ENCODE results near the gene TNS2. TPM values are rescaled to one million over a fixed set of nuclear protein-coding genes. Genes with fewer than 3 reads are reported as not detected.

Gene TNS2
- total and polyA plus RNA-seq, 2 of the 13 experiments (the other 11 are each of a cell fraction or from before 2014, with no cell fraction given) = 8.9 to 20.4 TPM

DNA sequence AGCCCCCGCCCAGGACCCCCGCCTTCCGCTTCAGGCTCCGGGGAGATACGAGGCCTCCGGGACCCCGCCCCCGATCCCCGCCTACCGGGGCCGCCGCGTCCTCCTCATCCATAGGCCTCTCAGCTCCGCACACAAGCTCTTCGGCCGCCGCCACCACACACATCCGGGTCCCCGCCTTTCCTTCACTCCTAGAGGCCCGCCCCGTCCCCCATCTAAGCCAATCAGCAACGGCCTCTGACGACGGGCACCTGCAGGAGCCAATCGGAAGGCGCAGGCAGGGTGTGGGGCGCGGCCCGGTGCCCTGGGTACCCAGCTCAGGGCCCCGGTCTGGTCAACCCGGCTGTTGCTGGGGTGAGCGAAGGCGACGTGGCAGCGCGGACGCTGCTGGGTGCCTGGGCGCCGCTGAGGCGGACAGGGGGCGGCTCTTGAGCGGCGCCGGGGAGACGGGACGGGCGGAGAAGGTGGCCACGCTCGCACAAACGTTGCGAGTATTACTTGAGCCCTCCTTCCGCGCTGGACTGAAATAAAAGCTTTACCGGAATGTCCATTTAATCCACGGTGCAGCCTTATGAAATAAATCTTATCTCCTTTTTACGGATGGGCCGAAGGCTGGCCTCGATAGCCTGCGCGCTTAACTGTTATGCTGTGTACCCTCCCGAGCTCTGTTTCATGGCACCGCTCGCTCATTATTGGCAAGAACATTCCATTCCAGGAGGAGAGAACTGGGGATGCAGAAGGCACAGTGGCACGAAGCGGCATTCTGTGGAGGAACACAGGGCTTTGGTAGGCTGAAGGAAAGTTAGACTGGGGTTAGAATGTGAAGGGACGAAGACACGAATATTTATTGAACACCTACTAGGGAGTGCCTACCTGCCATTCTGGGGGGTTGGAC lies 29.6 kb downstream of the TNS2 start, which contains the start of gene SPRYD3 (continued):
- TF ChIP-seq ZNF329 (CRISPR knock-in tag; IDR thresholded peaks at IDR 0.05; ENCODE audit: low read depth) (no peak), DNMT3B (CRISPR knock-in tag; conservative IDR thresholded peaks at IDR 0.05) (no peak), TBP (CRISPR knock-in tag; IDR thresholded peaks at IDR 0.05) (no peak), ZNF891 (CRISPR knock-in tag; IDR thresholded peaks at IDR 0.05) (no peak), ZBTB42 (CRISPR knock-in tag; IDR thresholded peaks at IDR 0.05) (0 out of 2 replicates have a peak, but pooled peaks have one; percentile 27), SETDB1 (CRISPR knock-in tag; IDR thresholded peaks at IDR 0.05; ENCODE audit: borderline replicate concordance) (no peak), ZNF335 (CRISPR knock-in tag; IDR thresholded peaks at IDR 0.05) (no peak), ZNF333 (CRISPR knock-in tag; IDR thresholded peaks at IDR 0.05; ENCODE audit: borderline replicate concordance) (0 out of 2 replicates have a peak, but pooled peaks have one; percentile 23), POLR2A (IDR thresholded peaks at IDR 0.05; ENCODE audit: insufficient read depth in 1 of 2, low read depth in 2 of 2, low read length in 2 of 2) (peak; percentile 83 to 95), PHB2 (IDR thresholded peaks at IDR 0.05; ENCODE audit: partially characterized antibody) (no peak), ZNF839 (CRISPR knock-in tag; IDR thresholded peaks at IDR 0.05; ENCODE audit: borderline replicate concordance) (no peak), TP53 (CRISPR knock-in tag; conservative IDR thresholded peaks at IDR 0.05) (no peak; the same call in 1 of the 2 replicates), ZNF44 (CRISPR knock-in tag; IDR thresholded peaks at IDR 0.05) (no peak), MIER2 (CRISPR knock-in tag; IDR thresholded peaks at IDR 0.05) (0 out of 2 replicates have a peak, but pooled peaks have one; percentile 19), MAFG (CRISPR knock-in tag; IDR thresholded peaks at IDR 0.05) (no peak)
- TF ChIP-seq, protein P1, sequence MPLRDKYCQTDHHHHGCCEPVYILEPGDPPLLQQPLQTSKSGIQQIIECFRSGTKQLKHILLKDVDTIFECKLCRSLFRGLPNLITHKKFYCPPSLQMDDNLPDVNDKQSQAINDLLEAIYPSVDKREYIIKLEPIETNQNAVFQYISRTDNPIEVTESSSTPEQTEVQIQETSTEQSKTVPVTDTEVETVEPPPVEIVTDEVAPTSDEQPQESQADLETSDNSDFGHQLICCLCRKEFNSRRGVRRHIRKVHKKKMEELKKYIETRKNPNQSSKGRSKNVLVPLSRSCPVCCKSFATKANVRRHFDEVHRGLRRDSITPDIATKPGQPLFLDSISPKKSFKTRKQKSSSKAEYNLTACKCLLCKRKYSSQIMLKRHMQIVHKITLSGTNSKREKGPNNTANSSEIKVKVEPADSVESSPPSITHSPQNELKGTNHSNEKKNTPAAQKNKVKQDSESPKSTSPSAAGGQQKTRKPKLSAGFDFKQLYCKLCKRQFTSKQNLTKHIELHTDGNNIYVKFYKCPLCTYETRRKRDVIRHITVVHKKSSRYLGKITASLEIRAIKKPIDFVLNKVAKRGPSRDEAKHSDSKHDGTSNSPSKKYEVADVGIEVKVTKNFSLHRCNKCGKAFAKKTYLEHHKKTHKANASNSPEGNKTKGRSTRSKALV (CRISPR knock-in tag; IDR thresholded peaks at IDR 0.05) = no peak
- TF ChIP-seq, protein P2, sequence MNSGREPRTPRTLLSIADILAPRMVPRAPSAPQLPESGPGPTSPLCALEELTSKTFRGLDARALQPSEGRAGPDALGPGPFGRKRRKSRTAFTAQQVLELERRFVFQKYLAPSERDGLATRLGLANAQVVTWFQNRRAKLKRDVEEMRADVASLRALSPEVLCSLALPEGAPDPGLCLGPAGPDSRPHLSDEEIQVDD (CRISPR knock-in tag; IDR thresholded peaks at IDR 0.05; ENCODE audit: borderline replicate concordance) = 0 out of 2 replicates have a peak, but pooled peaks have one; percentile 34
- TF ChIP-seq, protein P3, sequence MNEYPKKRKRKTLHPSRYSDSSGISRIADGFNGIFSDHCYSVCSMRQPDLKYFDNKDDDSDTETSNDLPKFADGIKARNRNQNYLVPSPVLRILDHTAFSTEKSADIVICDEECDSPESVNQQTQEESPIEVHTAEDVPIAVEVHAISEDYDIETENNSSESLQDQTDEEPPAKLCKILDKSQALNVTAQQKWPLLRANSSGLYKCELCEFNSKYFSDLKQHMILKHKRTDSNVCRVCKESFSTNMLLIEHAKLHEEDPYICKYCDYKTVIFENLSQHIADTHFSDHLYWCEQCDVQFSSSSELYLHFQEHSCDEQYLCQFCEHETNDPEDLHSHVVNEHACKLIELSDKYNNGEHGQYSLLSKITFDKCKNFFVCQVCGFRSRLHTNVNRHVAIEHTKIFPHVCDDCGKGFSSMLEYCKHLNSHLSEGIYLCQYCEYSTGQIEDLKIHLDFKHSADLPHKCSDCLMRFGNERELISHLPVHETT (CRISPR knock-in tag; conservative IDR thresholded peaks at IDR 0.05) = peak; percentile 94
- TF ChIP-seq, protein P4, sequence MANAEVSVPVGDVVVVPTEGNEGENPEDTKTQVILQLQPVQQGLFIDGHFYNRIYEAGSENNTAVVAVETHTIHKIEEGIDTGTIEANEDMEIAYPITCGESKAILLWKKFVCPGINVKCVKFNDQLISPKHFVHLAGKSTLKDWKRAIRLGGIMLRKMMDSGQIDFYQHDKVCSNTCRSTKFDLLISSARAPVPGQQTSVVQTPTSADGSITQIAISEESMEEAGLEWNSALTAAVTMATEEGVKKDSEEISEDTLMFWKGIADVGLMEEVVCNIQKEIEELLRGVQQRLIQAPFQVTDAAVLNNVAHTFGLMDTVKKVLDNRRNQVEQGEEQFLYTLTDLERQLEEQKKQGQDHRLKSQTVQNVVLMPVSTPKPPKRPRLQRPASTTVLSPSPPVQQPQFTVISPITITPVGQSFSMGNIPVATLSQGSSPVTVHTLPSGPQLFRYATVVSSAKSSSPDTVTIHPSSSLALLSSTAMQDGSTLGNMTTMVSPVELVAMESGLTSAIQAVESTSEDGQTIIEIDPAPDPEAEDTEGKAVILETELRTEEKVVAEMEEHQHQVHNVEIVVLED (CRISPR knock-in tag; IDR thresholded peaks at IDR 0.05; ENCODE audit: borderline replicate concordance) = peak; percentile 75; the same call in 1 of the 2 replicates
- TF ChIP-seq, protein P5, sequence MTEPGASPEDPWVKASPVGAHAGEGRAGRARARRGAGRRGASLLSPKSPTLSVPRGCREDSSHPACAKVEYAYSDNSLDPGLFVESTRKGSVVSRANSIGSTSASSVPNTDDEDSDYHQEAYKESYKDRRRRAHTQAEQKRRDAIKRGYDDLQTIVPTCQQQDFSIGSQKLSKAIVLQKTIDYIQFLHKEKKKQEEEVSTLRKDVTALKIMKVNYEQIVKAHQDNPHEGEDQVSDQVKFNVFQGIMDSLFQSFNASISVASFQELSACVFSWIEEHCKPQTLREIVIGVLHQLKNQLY (CRISPR knock-in tag; IDR thresholded peaks at IDR 0.05) = peak; percentile 31; the same call in 1 of the 2 replicates
- TF ChIP-seq, protein P6, sequence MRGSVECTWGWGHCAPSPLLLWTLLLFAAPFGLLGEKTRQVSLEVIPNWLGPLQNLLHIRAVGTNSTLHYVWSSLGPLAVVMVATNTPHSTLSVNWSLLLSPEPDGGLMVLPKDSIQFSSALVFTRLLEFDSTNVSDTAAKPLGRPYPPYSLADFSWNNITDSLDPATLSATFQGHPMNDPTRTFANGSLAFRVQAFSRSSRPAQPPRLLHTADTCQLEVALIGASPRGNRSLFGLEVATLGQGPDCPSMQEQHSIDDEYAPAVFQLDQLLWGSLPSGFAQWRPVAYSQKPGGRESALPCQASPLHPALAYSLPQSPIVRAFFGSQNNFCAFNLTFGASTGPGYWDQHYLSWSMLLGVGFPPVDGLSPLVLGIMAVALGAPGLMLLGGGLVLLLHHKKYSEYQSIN (CRISPR knock-in tag; IDR thresholded peaks at IDR 0.05; ENCODE audit: borderline replicate concordance) = no peak
- TF ChIP-seq, protein P7, sequence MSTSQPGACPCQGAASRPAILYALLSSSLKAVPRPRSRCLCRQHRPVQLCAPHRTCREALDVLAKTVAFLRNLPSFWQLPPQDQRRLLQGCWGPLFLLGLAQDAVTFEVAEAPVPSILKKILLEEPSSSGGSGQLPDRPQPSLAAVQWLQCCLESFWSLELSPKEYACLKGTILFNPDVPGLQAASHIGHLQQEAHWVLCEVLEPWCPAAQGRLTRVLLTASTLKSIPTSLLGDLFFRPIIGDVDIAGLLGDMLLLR (CRISPR knock-in tag; IDR thresholded peaks at IDR 0.05) = 0 out of 2 replicates have a peak, but pooled peaks have one; percentile 33

All from HepG2 (cell line).